H9 (cell line): ENCODE data around the gene QSOX2. TPM values are rescaled to one million over a fixed set of nuclear protein-coding genes. Genes with fewer than 3 reads are reported as not detected.

Experiments used
- DNase-seq: peaks from one replicate; pipeline ENCODE4 v3.0.0-alpha.2; 2017
- H2AFZ ChIP-seq: one replicate; pipeline ENCODE4 v1.6.1; 2013; ENCODE audit warnings: mild to moderate bottlenecking, low read length, control low read depth, moderate library complexity
- H2AK5ac ChIP-seq: 2 replicates; pipeline ENCODE4 v1.6.1; 2013; ENCODE audit warnings: low read length, control low read depth, mixed read lengths; ENCODE audit not compliant: insufficient read length
- H2BK120ac ChIP-seq: one replicate; pipeline ENCODE4 v1.6.1; 2013; ENCODE audit warnings: low read depth, mild to moderate bottlenecking, low read length, control low read depth, inconsistent platforms; ENCODE audit not compliant: poor library complexity, severe bottlenecking
- H2BK12ac ChIP-seq: 2 replicates; pipeline ENCODE4 v1.6.1; 2013; ENCODE audit warnings: low read length, control low read depth, mixed read lengths, low read depth; ENCODE audit not compliant: insufficient read length
- H2BK15ac ChIP-seq: 2 replicates; pipeline ENCODE4 v1.6.1; 2013; ENCODE audit warnings: low read depth, low read length, control low read depth
- H2BK20ac ChIP-seq: one replicate; pipeline ENCODE4 v1.6.1; 2013; ENCODE audit warnings: low read depth, mild to moderate bottlenecking, low read length, control low read depth, inconsistent platforms; ENCODE audit not compliant: poor library complexity, severe bottlenecking
- H2BK5ac ChIP-seq: 2 replicates; pipeline ENCODE4 v1.6.1; 2013; ENCODE audit warnings: low read length, control low read depth, mixed read lengths; ENCODE audit not compliant: insufficient read length
- H3K14ac ChIP-seq: 2 replicates; pipeline ENCODE4 v1.6.1; 2013; ENCODE audit warnings: low read length, control low read depth; ENCODE audit not compliant: insufficient read depth
- H3K18ac ChIP-seq: 2 replicates; pipeline ENCODE4 v1.6.1; 2013; ENCODE audit warnings: low read depth, mild to moderate bottlenecking, mixed read lengths, low read length, control low read depth; ENCODE audit not compliant: insufficient read length
- H3K23ac ChIP-seq: 2 replicates; pipeline ENCODE4 v1.6.1; 2013; ENCODE audit warnings: low read length, control low read depth, mixed read lengths, low read depth; ENCODE audit not compliant: insufficient read length
- H3K23me2 ChIP-seq: 2 replicates; pipeline ENCODE4 v1.6.1; 2013; ENCODE audit warnings: low read depth, mild to moderate bottlenecking, mixed read lengths, low read length, control low read depth; ENCODE audit not compliant: insufficient read length, poor library complexity, severe bottlenecking
- H3K27ac ChIP-seq: 2 replicates; pipeline ENCODE4 v1.5.1; 2013; ENCODE audit warnings: low read length, control low read depth, mixed read lengths, low read depth; ENCODE audit not compliant: insufficient read length
- H3K27me3 ChIP-seq: 2 replicates; pipeline ENCODE4 v1.6.1; 2013; ENCODE audit warnings: low read length, control low read depth, inconsistent platforms; ENCODE audit not compliant: insufficient read depth
- H3K4ac ChIP-seq: 2 replicates; pipeline ENCODE4 v1.6.1; 2013; ENCODE audit warnings: low read depth, mild to moderate bottlenecking, control low read depth, inconsistent platforms, low read length, moderate library complexity
- H3K4me1 ChIP-seq: 2 replicates; pipeline ENCODE4 v1.6.1; 2013; ENCODE audit warnings: low read length, control low read depth, inconsistent platforms; ENCODE audit not compliant: insufficient read depth
- H3K4me2 ChIP-seq: 2 replicates; pipeline ENCODE4 v1.6.1; 2013; ENCODE audit warnings: low read length, control low read depth, mixed read lengths; ENCODE audit not compliant: insufficient read length, insufficient read depth
- H3K56ac ChIP-seq: 2 replicates; pipeline ENCODE4 v1.6.1; 2013; ENCODE audit warnings: low read depth, mild to moderate bottlenecking, mixed read lengths, low read length, control low read depth; ENCODE audit not compliant: insufficient read length
- H3K79me1 ChIP-seq: 2 replicates; pipeline ENCODE4 v1.6.1; 2013; ENCODE audit warnings: low read depth, mild to moderate bottlenecking, moderate library complexity, low read length, control low read depth, inconsistent platforms; ENCODE audit not compliant: insufficient read depth, poor library complexity, severe bottlenecking
- H3K79me2 ChIP-seq: 2 replicates; pipeline ENCODE4 v1.6.1; 2013; ENCODE audit warnings: low read length, control low read depth, inconsistent platforms; ENCODE audit not compliant: insufficient read depth
- H3K9ac ChIP-seq: 2 replicates; pipeline ENCODE4 v1.6.1; 2013; ENCODE audit warnings: low read length, control low read depth, mixed read lengths; ENCODE audit not compliant: insufficient read length; ENCODE audit errors: extremely low read depth
- H3K9me3 ChIP-seq: one replicate; pipeline ENCODE4 v1.6.1; 2013; ENCODE audit warnings: low read depth, low read length, inconsistent platforms; ENCODE audit not compliant: control insufficient read depth
- H3T11ph ChIP-seq: one replicate; pipeline ENCODE4 v1.6.1; 2013; ENCODE audit warnings: mild to moderate bottlenecking, low read length, control low read depth, inconsistent platforms
- H4K20me1 ChIP-seq: one replicate; pipeline ENCODE4 v1.6.1; 2013; ENCODE audit not compliant: control insufficient read depth, insufficient read length, insufficient read depth
- H4K5ac ChIP-seq: 2 replicates; pipeline ENCODE4 v1.6.1; 2013; ENCODE audit warnings: low read depth, mild to moderate bottlenecking, mixed read lengths, low read length, control low read depth; ENCODE audit not compliant: insufficient read length
- H4K8ac ChIP-seq: replicated peaks from 2 replicates; pipeline ENCODE4 v1.6.1; 2013; ENCODE audit warnings: low read length, control low read depth, mixed read lengths, low read depth; ENCODE audit not compliant: insufficient read length
- H4K91ac ChIP-seq: 2 replicates; pipeline ENCODE4 v1.6.1; 2013; ENCODE audit warnings: low read depth, mild to moderate bottlenecking, moderate library complexity, mixed read lengths, low read length, control low read depth; ENCODE audit not compliant: insufficient read length
- H3K27ac Mint-ChIP-seq, 3 experiments: 2 replicates in 2 of 3; 3 replicates in 1 of 3; pipeline ENCODE4 v1.8.0; 2020 to 2021; ENCODE audit warnings: mixed read lengths in 3 of 3, mild to moderate bottlenecking in 1 of 3, moderate library complexity in 1 of 3
- H3K27me3 Mint-ChIP-seq: 2 replicates; pipeline ENCODE4 v1.8.0; 2021; ENCODE audit warnings: low read depth, mild to moderate bottlenecking, moderate library complexity, mixed read lengths
- H3K36me3 Mint-ChIP-seq, 3 experiments: 2 replicates in 2 of 3; 3 replicates in 1 of 3; pipeline ENCODE4 v1.8.0; 2020 to 2021; ENCODE audit warnings: low read depth in 3 of 3, mixed read lengths in 3 of 3; ENCODE audit not compliant: insufficient read depth in 1 of 3
- H3K4me1 Mint-ChIP-seq, 2 experiments: 2 replicates each; pipeline ENCODE4 v1.8.0; 2020; ENCODE audit warnings: mixed read lengths in 2 of 2
- H3K4me3 Mint-ChIP-seq, 2 experiments: 2 replicates in 1 of 2; 3 replicates in 1 of 2; pipeline ENCODE4 v1.8.0; 2020 to 2021; ENCODE audit warnings: mild to moderate bottlenecking in 2 of 2, mixed read lengths in 2 of 2, moderate library complexity in 1 of 2
- H3K9me3 Mint-ChIP-seq, 2 experiments: 2 replicates in 1 of 2; 3 replicates in 1 of 2; pipeline ENCODE4 v1.8.0; 2020; ENCODE audit warnings: mild to moderate bottlenecking in 2 of 2, mixed read lengths in 2 of 2, moderate library complexity in 1 of 2
- CTCF ChIP-seq: fragments of 200-600 bp; sonication (generic); conservative IDR thresholded peaks from 3 replicates; pipeline ENCODE4 v1.8.0; 2021; ENCODE audit warnings: antibody characterized with exemption, mild to moderate bottlenecking
- WGBS: extraction: QIAGEN DNeasy Blood & Tissue Kit; methylation state at CpG from one replicate; pipeline ENCODE4 v1.1.7; 2013; ENCODE audit warnings: missing lambda C conversion rate, low lambda C conversion rate, mixed read lengths; ENCODE audit not compliant: insufficient read length; ENCODE audit errors: extremely low coverage; 5-methylcytosine and 5-hydroxymethylcytosine counted together
- total RNA-seq: library from RNA; stranded (reverse); gene quantifications from 2 replicates; pipeline ENCODE4 v1.2.1, GENCODE V29; 2021

The QSOX2 gene
- total RNA-seq, 1 experiment from 2014 or later, result 25.8 TPM

GRCh38 chr9:136238342-136238732 is 7.3 kb downstream of the QSOX2 start:
- no peak overlapping the region for H2BK12ac ChIP-seq
- H3K79me1 ChIP-seq, result peaks cover 13% of the 10 kb centered on the region
- H3K14ac ChIP-seq, result no peak overlapping the region
- H2BK20ac ChIP-seq, result no peak overlapping the region
- no peak overlapping the region for H2AFZ ChIP-seq
- H2BK120ac ChIP-seq, result no peak overlapping the region
- H4K5ac ChIP-seq, result no peak overlapping the region
- no peaks in the 10 kb centered on the region for H3K9me3 Mint-ChIP-seq
- H3K27ac Mint-ChIP-seq, result peak overlapping the region; percentile 62 to 90 (median 66); a peak in 4 of 7 replicates
- no peak overlapping the region for H3T11ph ChIP-seq
- no CpG with 5 or more reads among the region's 12 CpGs for WGBS
- no peaks in the 10 kb centered on the region for H3K9me3 ChIP-seq
- H3K23me2 ChIP-seq, result no peaks in the 10 kb centered on the region
- H3K4ac ChIP-seq, result no peak overlapping the region
- peaks cover 24% of the 10 kb centered on the region; the same call in 1 of the 2 replicates for H3K79me2 ChIP-seq
- no peak overlapping the region for H3K4me2 ChIP-seq
- no peak for DNase-seq
- no peak overlapping the region for H2AK5ac ChIP-seq
- no peak overlapping the region for H3K18ac ChIP-seq
- H3K4me1 Mint-ChIP-seq, result peaks cover 23 to 26% of the 10 kb centered on the region in 2 experiments
- H4K91ac ChIP-seq, result no peak overlapping the region
- H3K27me3 ChIP-seq, result no peaks in the 10 kb centered on the region
- no peak overlapping the region for H3K4me3 Mint-ChIP-seq
- H3K23ac ChIP-seq, result no peak overlapping the region
- H3K9ac ChIP-seq, result no peak overlapping the region
- H2BK15ac ChIP-seq, result no peak overlapping the region
- no peak for TF ChIP-seq CTCF
- H2BK5ac ChIP-seq, result no peak overlapping the region
- H3K36me3 Mint-ChIP-seq, result peaks cover 11 to 28% (median 22%) of the 10 kb centered on the region in 3 experiments
- no peaks in the 10 kb centered on the region for H3K4me1 ChIP-seq
- H3K27ac ChIP-seq, result no peak overlapping the region
- peaks cover 6% of the 10 kb centered on the region for H4K20me1 ChIP-seq
- H3K56ac ChIP-seq, result no peak overlapping the region
- H3K27me3 Mint-ChIP-seq, result no peaks in the 10 kb centered on the region
- H4K8ac ChIP-seq, result no peak overlapping the region
